Gastroesophageal sphincter (tissue), 3 donors: ENCODE data around the gene RNASE8.

Experiments
- POLR2AphosphoS5 ChIP-seq: sonication (generic); formaldehyde crosslinking; IDR thresholded peaks from one replicate; pipeline ENCODE4 v1.6.1; 2017; ENCODE audit warnings: antibody characterized with exemption
- TF ChIP-seq, protein P1 (sequence below), 4 experiments: fragments of 200-600 bp in 2 of 4; fragments of 450-650 bp in 2 of 4; sonication (generic) in 1 of 4; IDR thresholded peaks; one replicate each; pipeline ENCODE4 v1.5.1; 2017 to 2019; ENCODE audit warnings: antibody characterized with exemption in 4 of 4, mild to moderate bottlenecking in 2 of 4, moderate library complexity in 2 of 4

DNA sequence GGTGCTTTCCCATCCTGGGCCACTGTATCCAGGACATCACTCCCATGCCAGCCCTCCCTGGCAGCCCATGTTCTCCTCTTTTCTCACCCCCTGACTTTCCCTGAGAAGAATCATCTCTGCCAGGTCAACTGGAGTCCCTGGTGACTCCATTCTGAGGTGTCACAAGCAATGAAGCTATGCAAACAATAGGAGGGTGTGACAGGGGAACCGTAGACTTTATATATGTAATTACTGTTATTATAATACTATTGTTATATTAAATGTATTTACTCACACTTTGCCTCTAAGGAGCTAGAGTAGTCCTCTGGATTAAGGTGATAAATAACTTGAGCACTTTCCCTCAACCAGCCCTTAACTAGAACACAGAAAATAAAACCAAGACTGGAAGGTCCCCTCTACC lies 31.6 kb downstream of the RNASE8 start:
- TF ChIP-seq, protein P1, sequence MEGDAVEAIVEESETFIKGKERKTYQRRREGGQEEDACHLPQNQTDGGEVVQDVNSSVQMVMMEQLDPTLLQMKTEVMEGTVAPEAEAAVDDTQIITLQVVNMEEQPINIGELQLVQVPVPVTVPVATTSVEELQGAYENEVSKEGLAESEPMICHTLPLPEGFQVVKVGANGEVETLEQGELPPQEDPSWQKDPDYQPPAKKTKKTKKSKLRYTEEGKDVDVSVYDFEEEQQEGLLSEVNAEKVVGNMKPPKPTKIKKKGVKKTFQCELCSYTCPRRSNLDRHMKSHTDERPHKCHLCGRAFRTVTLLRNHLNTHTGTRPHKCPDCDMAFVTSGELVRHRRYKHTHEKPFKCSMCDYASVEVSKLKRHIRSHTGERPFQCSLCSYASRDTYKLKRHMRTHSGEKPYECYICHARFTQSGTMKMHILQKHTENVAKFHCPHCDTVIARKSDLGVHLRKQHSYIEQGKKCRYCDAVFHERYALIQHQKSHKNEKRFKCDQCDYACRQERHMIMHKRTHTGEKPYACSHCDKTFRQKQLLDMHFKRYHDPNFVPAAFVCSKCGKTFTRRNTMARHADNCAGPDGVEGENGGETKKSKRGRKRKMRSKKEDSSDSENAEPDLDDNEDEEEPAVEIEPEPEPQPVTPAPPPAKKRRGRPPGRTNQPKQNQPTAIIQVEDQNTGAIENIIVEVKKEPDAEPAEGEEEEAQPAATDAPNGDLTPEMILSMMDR (IDR thresholded peaks at IDR 0.05) = no peak
- no peak for TF ChIP-seq POLR2AphosphoS5
